ENCODE results near the gene GMPS.
"Not testable (repeated sequence)": the region's sequence is repeated elsewhere in the genome, so short reads cannot be mapped to it uniquely, and the experiment has no call there.

GMPS gene

DNA sequence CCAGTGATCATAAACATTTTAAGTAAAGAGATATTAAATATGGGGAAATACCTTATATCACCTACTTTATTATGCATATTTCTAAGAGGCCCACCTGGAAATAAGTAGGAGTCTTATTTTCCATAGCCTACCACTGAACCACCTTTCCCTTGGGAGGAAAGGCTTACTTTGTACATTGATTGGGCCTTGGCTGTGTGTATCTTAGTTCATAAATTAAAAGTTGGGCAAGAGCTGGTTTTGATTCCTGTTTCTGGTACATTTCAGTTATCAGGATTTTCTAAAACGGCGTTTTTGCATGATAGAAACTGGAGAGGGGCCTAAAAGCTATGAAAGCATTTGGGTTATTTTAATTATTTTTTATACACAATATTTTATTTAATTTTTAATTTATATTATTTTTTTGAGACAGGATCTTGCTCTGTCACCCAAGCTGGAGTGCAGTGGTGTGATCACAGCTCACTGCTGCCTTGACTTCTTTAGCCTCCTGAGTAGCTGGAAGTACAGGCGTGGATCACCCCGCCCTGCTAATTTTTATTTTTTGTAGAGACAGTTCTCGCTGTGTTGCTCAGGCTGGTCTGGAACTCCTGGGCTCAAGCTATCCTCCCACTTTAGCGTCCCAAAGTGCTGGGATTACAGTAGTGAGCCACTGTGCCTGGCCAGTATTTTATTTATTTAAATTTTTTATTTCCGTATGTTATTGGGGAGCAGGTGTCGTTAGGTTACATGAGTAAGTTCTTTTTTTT, 2.6 kb downstream of the GMPS start:
- DNase-seq (ENCODE audit: low spot score), result no peak

DNA sequence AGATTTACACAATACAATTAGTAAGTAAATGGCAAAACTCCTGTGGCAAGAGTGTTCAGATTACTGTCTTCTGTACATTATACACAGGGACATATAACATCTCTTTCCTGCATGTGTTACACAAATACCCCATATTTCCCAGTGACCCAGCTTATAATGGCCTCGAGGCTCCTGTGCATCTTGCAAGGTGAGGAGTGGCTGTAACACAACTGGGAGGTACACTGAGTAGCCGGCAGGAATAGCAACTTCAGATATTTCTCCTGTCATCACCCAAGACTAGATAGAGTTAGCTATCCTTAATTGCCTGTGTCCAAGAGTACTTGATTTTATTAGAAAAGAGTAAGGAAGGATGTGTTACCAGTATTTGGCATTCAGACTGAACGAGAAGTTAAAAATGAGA, 5.6 kb downstream of the GMPS start:
- no peak for DNase-seq (ENCODE audit: low spot score)

DNA sequence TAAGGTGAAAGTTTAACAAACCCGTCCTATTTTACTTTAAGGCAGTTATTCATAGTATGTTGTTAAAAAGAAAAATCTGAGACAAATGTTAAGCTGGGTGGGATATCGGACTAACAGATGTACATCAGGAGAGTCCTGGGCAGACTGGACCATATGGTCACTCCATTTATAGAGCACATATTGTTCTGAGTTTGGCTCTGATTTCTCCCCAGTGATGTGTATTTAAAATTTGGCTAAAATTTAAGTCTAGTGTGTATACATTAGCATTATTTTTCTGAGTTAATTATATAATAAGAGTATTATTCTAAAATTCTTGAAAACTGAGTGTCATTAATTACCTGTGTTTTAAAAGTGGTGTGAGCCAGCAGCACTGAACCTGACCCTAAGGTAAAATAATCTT, 6.1 kb downstream of the GMPS start:
- no peak for DNase-seq (ENCODE audit: low spot score)

DNA sequence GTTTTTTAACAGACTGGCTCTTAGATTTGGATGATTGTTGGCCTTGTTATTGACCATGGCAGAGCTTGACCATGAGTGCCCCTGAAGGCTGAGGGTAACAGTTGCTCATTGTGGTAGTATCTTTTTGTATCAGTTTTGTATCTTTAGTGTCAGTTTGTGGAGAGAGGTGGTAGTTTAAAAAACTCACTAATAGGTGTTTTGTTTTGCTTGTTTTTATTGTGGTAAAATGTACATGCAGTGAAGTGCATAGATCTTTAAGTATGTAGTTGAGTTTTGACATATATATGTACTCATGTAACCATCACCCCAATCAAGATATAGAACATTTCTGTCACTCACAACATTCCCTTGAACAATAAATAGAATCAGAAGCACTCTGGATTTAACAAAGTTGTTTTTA, 9.8 kb downstream of the GMPS start:
- DNase-seq (ENCODE audit: low spot score), result no peak

DNA sequence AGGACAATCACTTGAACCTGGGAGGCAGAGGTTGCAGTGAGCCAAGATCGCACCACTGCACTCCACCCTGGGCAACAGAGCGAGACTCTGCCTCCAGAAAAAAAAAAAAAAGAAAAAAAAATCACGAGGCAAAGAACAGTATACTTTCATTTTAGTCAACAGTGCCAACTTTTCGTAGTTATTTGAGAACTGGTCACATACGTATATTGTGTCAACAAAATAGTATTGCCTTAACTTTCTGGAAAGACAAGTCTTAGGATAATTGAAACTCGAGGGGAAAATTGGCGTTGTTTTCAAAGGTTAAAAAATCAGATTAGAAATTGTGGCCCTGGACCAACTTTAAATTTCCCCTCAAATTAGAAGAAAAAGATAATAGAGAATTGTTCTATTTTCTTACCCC, 13.8 kb downstream of the GMPS start:
- no peak for DNase-seq (ENCODE audit: low spot score)

DNA sequence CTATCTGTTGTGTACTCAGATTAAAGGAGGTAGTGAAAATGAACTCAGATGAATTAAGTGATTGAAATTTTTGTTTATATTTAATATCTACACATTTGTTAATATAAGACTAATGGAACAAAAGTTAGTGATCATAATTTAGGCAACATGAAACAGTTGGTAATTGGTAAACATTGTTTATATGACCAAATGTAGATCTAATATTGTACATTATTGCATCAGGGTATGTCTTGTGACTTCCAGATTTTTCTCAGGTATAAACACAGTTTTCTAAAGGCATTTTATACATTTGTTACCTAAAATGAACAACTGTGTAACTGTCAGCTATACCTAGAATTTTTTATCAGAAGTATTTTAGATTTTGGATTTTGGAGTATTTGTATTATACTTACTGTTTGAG, 14.8 kb downstream of the GMPS start:
- DNase-seq (ENCODE audit: low spot score), result no peak

DNA sequence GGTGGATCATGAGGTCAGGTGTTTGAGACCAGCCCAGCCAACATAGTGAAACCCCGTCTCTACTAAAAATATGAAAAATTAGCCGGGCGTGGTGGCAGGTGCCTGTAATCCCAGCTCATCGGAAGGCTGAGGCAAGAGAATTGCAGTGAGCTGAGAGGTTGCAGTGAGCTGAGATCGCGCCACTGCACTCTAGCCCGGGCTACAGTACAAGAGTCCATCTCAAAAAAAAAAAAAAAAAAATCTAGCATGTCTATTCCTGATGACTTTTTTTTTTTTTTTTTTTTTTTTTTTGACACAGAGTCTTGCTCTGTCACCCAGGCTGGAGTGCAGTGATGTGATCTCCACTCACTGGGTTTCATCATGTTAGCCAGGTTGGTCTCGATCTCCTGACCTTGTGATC, 15.9 kb downstream of the GMPS start:
- DNase-seq (ENCODE audit: low spot score), result not testable (repeated sequence)

DNA sequence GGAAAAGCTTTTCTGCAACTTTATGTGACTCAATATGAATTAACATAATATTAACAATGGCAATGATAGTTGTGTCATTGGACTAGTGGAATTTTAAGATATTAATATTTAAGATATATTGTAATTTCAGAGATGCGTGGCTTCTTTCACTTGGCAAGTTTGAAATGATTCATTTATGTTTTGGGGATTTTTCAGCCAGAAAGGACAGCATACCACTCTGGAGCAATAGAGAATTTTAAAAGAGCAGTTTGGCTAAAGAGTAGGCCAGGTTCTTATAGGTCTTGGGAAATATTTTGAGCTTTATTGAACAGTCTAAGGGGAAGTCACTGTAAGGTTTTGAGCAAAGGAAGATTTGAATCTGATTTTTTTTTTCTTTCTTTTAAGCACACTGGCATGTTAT, 16.5 kb downstream of the GMPS start:
- DNase-seq (ENCODE audit: low spot score), result no peak

DNA sequence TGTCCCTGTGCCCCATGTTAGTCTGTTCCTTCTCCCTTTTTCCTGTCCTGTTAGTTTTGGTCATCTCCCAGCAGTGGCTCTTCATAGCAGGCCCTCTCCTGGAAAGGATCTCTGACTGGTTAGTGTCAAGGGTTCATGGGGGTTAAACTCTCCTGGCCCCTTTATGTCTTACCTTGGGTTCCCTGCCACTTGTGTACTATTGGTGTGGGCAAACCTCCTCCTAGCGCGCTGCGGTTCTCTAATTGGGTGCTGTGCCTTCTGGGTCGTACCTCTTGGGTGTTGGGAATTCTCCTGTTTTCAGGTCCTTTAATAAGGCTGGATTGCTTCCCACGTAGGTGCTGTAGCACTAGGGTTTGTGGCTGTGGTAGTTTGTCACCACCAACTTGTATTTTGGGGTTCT, 18.8 kb downstream of the GMPS start:
- no peak for DNase-seq (ENCODE audit: low spot score)

DNA sequence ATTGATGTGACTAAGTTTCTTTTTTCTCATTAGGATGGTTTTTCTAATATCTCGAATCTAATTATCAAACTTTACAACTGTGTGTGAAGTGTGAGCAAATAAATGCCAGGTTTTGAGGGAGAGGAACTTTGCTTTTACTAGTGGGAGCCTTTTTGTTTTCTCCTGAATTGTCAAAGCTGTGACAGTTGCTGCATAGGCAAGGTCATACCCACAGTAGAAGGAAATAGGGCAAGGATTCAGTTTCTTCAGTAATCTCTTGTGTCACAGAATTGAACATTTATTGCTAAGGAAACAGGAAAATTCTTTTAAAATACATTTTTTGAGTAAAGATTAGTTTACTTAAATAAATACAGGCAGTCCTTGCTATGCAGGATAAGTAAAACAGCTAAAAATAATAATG, 19.5 kb downstream of the GMPS start:
- DNase-seq (ENCODE audit: low spot score), result no peak

DNA sequence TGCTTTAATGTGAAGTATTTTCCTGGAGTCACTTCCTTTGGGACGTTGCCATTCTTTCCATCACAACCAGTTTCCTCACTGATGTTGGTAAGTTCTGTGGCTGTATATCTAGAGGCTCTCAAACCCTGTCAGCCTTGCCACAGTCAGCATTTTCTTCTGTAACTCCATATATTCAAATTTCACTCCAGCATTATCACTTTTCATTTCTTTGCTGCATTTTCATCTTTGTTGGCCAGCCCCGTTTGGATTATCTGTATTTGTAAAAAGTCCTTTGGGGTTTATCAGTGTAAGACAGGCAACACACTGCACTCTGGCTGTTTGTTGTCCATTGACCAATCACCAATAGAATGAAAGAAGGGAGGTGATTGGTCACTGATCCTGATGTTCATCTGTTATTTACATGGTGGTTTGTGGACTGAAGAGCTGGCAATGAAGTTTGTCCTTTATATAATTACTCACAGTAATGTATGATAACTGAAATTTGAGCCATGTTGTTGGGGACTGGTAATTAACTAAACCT, 20.3 kb downstream of the GMPS start:
- no peak for DNase-seq (ENCODE audit: low spot score)

DNA sequence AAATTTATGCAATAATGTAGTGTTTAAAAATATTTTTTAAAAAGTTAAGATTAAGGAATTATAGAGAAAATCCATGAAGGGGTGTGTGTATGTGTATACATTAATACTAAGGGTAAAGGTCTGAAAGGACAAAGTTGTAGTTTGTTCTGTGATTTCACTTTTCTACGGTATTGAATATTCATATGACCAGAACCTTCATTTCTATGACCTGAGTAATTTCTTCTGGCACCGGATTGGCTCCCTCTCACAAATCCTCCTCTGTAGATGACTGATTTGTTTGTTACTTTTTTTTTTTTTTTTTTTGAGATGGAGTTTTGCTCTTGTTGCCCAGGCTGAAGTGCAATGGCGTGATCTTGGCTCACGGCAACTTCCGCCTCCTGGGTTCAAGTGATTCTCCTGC, 20.9 kb downstream of the GMPS start:
- no peak for DNase-seq (ENCODE audit: low spot score)

DNA sequence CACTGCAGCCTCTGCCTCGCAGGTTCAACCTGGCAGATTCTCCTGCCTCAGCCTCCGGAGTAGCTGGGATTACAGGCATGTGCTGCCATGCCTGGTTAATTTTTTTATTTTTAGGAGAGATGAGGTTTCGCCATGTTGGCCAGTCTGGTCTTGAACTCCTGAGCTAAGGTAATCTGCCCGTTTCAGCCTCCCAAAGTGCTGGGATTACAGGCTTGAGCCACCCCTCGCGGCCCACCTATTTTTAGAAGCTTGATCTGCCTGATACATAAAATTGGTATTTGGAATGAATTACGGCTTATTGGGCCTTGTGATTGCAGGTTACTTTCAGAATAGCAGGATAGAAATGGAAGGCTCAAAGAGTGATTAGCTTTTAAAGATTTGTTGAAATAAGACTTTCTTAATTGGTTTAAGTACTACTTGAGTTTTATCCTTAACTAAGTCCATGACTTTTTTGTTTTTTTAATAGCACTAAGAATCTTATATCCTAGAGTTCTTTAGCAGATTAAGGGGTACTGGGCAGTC, 25.0 kb downstream of the GMPS start:
- DNase-seq (ENCODE audit: low spot score), result no peak

DNA sequence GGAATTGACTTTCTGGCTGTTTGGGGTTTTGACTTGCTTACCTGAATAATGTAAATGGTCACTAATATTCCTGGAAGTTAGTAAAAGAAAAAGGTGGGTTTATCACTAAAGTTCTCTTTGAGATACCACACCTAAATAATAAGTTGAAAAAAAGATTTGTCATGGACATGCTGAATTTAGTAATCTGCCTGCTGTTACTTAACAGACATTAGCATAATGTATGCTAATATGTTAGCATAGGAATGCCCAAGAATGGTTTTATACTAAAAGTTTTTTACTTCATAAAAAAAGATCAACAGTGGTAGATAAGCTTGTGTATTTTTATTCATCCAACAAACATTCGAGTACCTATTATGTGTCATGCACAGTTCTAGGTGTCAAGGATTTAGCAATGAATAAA, 36.5 kb downstream of the GMPS start:
- no peak for DNase-seq (ENCODE audit: low spot score)

DNA sequence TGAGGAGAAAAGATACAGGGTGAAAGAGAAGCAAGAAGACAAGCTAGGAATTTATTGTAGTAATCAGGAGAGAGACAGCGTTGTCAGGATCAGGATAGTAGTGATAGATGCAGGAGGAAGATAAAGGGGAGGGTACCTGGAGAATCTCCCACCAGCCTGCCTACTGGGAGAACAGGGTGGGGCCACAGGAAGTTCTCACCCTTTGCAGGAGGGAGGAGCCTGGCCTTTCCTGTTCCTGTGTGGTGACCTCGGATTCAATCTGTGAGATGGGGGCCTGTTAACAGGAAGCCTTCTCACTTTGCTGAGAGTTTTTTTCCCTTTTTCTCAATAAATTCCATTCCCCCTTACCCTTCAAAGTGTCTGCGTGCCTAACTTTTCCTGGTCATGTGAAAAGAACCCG, 37.6 kb downstream of the GMPS start:
- DNase-seq (ENCODE audit: low spot score), result no peak

DNA sequence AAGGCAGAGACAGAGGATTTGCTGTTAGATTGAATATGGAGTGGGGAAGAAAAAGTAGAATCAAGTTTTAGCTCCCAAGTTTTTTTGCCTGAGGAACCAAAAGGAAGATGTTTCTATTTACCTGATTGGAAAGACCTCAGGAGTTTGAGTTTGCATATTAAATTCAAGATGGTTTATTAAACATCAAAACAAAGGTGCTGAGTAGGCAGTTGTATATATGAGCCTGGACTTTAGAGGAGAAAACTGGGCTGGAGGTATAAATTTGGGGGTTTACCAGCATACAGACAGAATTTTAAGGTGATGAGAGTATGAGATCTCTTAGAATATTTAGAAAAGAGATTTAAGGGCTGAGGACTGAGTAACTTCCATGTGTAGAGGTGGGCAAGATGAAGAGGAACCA, 38.2 kb downstream of the GMPS start:
- no peak for DNase-seq (ENCODE audit: low spot score)

DNA sequence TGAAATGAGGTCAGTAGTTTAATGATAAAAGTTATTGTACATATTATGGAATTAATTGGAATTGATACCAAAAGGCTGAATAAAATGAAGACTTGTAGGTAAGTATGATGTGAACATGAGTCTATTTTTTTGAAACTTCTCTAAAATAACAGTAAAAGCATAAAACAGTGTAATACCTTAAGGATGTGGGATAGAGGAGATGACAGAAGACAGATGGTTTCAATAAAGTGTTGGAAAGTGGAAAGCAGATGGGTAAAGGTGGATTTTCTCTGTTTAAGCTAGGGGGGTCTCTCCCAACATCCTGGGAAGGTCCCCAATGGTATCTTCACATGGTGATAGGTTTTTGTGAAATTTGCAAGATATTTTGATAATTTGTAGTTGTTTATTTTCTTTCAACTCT, 41.6 kb downstream of the GMPS start:
- DNase-seq (ENCODE audit: low spot score), result no peak

DNA sequence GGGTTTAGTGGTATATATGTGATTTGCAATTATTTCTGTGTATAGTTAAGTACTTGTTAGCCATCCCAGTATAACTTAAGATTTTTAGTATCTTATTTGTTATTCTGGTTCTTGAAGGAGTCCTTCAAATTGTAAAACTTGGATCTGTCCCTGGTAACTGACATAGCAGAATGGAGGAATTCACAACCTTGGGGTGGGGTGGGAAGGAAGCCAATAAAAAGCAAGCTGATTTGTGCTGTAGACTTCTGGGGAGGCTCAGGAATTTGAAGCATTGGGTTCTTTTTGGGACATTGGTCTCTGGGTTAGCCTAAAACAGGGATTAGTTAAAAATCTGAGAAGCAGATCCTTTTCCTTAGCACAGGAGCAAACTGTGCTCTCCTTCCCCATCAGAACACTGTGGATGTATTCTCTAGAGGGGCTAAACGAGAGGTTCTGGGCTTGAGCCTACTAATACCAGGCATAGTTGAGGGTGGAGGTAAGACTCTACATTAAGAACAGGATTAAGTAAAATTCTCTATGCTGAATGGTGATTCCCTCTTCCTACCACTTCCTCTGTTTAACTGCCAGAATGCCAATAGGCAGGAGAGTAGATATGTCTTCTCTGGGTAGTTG, 42.2 kb downstream of the GMPS start:
- no peak for DNase-seq (ENCODE audit: low spot score)

DNA sequence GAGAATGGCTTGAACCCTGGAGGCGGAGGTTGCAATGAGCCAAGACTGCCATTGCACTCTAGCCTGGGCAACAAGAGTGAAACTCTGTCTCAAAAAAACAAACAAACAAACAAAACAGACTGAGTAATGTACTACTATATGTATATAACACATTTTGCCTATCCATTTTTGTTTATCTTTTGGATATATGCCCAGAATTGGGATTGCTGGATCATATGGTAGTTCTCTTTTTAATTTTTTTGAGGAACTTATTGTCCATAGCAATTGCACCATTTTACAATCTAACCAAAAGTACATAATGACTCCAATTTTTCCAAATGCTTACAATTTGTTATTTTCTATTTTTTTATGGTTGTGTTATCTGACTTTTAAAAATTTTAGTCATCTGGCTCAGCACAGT, 47.3 kb downstream of the GMPS start:
- DNase-seq (ENCODE audit: low spot score), result no peak

DNA sequence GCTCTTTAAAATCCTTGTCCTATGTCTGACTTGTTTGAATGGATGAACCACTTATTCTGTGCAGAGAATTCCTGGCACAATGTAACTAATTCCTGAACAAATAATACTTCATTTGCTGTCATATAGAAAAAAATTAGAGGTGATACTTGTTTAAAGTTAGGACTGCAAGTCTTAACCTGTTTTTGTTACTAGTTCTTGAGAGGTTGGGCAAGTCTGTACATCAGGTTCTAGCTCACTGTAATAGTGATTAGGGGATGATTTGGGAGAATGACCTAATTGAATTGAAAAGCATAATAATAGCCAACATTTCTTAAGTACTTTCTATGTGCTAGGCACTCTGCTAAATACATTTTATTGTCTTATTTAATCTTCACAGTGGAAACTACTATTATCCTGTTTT, 49.3 kb downstream of the GMPS start:
- no peak for DNase-seq (ENCODE audit: low spot score)

DNA sequence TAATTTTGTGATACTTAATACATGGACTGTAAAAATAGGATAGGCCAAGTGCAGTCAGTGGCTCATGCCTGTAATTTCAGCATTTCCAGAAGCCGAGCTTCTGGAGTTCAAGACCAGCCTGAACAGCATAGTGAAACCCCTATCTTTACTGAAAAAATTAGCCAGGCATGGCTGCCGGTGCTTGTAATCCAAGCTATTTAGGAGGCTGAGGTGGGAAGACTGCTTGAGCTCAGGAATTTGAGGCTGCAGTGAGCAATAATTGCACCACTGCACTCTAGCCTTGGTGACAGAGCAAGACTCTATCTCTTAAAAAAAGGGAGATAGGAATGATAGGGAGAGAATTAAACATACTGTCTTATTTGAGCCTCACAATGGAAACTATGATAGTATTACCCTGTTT, 51.0 kb downstream of the GMPS start:
- DNase-seq (ENCODE audit: low spot score), result no peak

DNA sequence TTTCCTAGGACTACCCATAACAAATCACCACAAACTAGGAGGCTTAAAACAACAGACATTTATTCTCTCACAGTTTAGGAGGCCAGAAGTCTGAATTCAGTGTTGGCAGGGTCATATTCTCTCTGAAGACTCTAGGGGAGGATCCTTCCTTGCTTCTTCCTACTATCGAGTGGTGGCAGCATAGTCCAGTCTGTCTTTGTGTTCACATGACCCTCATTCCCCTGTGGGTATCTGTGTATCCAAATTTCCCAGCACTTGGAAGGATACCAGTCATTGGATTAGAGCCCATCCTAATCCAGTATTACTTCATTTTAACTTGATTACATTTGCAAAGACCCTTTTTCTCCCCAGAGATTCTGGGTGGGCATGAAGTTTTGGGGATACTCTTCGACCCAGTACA, 63.8 kb downstream of the GMPS start:
- DNase-seq (ENCODE audit: low spot score), result no peak

DNA sequence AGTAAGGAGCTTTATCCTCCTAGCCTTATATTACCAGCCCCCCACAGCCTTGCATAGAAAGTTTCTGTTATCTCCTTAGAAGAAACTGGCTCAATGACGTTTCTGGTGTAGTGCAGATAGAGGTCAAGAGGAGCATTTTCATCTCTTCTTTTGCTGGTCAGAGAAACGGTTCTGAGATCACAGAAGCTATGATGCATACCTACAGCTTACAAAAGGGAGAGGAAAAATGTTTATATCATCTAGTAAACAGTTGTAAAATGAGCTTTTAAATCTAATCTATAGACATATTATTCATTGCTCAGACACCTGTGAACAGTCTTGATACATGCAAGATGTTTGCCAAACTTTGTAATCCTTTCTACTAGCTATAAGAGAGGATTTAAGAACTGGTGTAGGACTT, 68.0 kb downstream of the GMPS start:
- DNase-seq (ENCODE audit: low spot score), result no peak

DNA sequence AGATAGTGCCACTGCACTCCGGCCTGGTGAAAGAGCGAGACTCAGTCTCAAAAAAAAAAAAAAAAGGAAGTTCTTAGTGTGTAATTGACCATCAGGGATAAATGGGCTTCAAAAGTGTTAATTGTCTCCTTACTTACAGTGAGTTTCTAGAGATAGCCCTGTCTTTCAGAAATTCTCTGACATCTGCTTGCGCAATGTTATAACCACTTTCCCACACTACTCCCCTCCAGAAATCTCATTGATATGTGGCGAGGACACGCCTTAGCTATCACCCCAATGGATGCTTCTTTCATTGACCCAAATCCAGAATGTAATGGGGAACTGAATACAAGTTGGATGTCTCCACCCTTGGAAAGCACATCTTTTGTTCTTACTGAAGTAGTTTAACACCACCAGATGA, 70.9 kb downstream of the GMPS start:
- no peak for DNase-seq (ENCODE audit: low spot score)
